ENCODE measurements around the gene C4orf50.

DNA sequence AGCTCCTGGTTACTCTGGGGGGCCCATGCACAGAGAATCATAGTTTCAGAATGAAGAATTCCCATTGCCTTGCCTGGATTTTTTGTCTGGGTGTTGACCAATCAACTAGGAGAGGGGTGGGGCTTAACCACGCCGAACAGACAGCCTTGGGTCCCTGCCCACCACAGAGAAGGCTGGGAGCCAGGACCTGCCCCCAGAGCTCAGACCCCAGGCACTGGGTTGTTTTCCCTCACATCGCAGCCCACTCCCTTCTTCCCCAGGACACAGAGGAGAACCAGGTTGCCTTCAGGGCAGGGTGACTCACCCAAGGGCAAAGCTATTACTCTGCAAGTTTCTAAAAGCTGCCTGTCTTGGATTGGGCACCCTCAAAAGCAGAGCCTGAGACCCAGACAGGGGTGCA lies 102.0 kb downstream of the C4orf50 start:
- no peak for TF ChIP-seq EZH2 (IDR thresholded peaks at IDR 0.05; ENCODE audit: insufficient read depth, low read length)
- TF ChIP-seq, protein P1, sequence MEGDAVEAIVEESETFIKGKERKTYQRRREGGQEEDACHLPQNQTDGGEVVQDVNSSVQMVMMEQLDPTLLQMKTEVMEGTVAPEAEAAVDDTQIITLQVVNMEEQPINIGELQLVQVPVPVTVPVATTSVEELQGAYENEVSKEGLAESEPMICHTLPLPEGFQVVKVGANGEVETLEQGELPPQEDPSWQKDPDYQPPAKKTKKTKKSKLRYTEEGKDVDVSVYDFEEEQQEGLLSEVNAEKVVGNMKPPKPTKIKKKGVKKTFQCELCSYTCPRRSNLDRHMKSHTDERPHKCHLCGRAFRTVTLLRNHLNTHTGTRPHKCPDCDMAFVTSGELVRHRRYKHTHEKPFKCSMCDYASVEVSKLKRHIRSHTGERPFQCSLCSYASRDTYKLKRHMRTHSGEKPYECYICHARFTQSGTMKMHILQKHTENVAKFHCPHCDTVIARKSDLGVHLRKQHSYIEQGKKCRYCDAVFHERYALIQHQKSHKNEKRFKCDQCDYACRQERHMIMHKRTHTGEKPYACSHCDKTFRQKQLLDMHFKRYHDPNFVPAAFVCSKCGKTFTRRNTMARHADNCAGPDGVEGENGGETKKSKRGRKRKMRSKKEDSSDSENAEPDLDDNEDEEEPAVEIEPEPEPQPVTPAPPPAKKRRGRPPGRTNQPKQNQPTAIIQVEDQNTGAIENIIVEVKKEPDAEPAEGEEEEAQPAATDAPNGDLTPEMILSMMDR (IDR thresholded peaks at IDR 0.05; ENCODE audit: insufficient read depth, low read depth, low read length), result no peak

Measured in astrocyte (in vitro differentiated cells and primary cell).